CD14-positive monocyte (primary cell): ENCODE measurements around the gene ANGPTL1. TPM values are rescaled to one million over a fixed set of nuclear protein-coding genes. Genes with fewer than 3 reads are reported as not detected.

Source experiments
- DNase-seq, 3 donors: peaks; one replicate each; pipeline ENCODE4 v3.0.0-alpha.2; 2011 to 2022
- H2AFZ ChIP-seq: 2 replicates; pipeline ENCODE4 v1.6.0; 2012; ENCODE audit warnings: mild to moderate bottlenecking, low read depth, low read length, inconsistent platforms; ENCODE audit not compliant: insufficient read depth, poor library complexity, severe bottlenecking
- H3K27ac ChIP-seq, 2 donors: 1 replicate in 1 of 2; 2 replicates in 1 of 2; pipeline ENCODE4 v1.5.1; 2012 to 2013; ENCODE audit warnings: low read length in 2 of 2, control low read depth in 1 of 2, inconsistent platforms in 1 of 2, low read depth in 1 of 2, mild to moderate bottlenecking in 1 of 2
- H3K27me3 ChIP-seq, 2 donors: one replicate each; pipeline versions ENCODE4 v1.6.0 to v1.6.1; 2011 to 2013; ENCODE audit warnings: low read length in 2 of 2; ENCODE audit not compliant: control insufficient read depth in 2 of 2, insufficient read depth in 2 of 2
- H3K36me3 ChIP-seq, 2 donors: replicated peaks in 1 of 2; 1 replicate in 1 of 2; 2 replicates in 1 of 2; pipeline versions ENCODE4 v1.5.1 to v1.6.1; 2012 to 2013; ENCODE audit warnings: low read length in 2 of 2, control low read depth in 1 of 2, inconsistent platforms in 1 of 2, mild to moderate bottlenecking in 1 of 2; ENCODE audit not compliant: insufficient read depth in 2 of 2, control insufficient read depth in 1 of 2
- H3K4me1 ChIP-seq, 2 donors: 1 replicate in 1 of 2; 2 replicates in 1 of 2; pipeline versions ENCODE4 v1.5.1 to v1.6.1; 2012 to 2013; ENCODE audit warnings: low read length in 2 of 2, control low read depth in 1 of 2, inconsistent platforms in 1 of 2, mild to moderate bottlenecking in 1 of 2, moderate library complexity in 1 of 2; ENCODE audit not compliant: insufficient read depth in 2 of 2, control insufficient read depth in 1 of 2
- H3K4me2 ChIP-seq: replicated peaks from 2 replicates; pipeline ENCODE3; 2012; ENCODE audit warnings: low read length, moderate library complexity, mild to moderate bottlenecking; ENCODE audit not compliant: poor library complexity, severe bottlenecking; ENCODE audit errors: extremely low read depth
- H3K4me3 ChIP-seq, 3 experiments: fragments of 200-600 bp in 1 of 3; sonication (generic) in 1 of 3; replicated peaks in 1 of 3; 1 replicate in 2 of 3; 2 replicates in 1 of 3; pipeline ENCODE4 v1.5.1; 2011 to 2013; ENCODE audit warnings: low read length in 3 of 3, mild to moderate bottlenecking in 3 of 3, control low read depth in 2 of 3, low read depth in 2 of 3, inconsistent platforms in 1 of 3, moderate library complexity in 1 of 3
- H3K79me2 ChIP-seq: 2 replicates; pipeline ENCODE4 v1.6.0; 2012; ENCODE audit warnings: mild to moderate bottlenecking, control low read depth, inconsistent platforms, low read length, moderate library complexity; ENCODE audit not compliant: insufficient read depth
- H3K9ac ChIP-seq: 2 replicates; pipeline ENCODE4 v1.6.0; 2017; ENCODE audit warnings: low read length, mild to moderate bottlenecking; ENCODE audit not compliant: insufficient read depth, poor library complexity, severe bottlenecking
- H3K9me3 ChIP-seq, 2 donors: replicated peaks in 1 of 2; 1 replicate in 1 of 2; 2 replicates in 1 of 2; pipeline versions ENCODE4 v1.5.1 to v1.6.1; 2012 to 2013; ENCODE audit warnings: low read length in 2 of 2, control low read depth in 1 of 2; ENCODE audit not compliant: control insufficient read depth in 1 of 2, insufficient read depth in 1 of 2
- H4K20me1 ChIP-seq: 2 replicates; pipeline ENCODE4 v1.6.0; 2012; ENCODE audit warnings: mild to moderate bottlenecking, low read length, control low read depth, moderate library complexity; ENCODE audit not compliant: insufficient read depth
- H3K27ac Mint-ChIP-seq, 7 donors: one replicate each; pipeline ENCODE4 v1.8.0; 2020; ENCODE audit warnings: mild to moderate bottlenecking in 7 of 7, mixed read lengths in 7 of 7, moderate library complexity in 6 of 7, inconsistent platforms in 2 of 7
- H3K27me3 Mint-ChIP-seq, 3 donors: one replicate each; pipeline ENCODE4 v1.8.0; 2021 to 2022; ENCODE audit warnings: low read depth in 3 of 3, mild to moderate bottlenecking in 3 of 3, mixed read lengths in 3 of 3, moderate library complexity in 3 of 3, inconsistent platforms in 1 of 3
- H3K36me3 Mint-ChIP-seq, 2 donors: one replicate each; pipeline ENCODE4 v1.8.0; 2020; ENCODE audit warnings: mixed read lengths in 2 of 2, inconsistent platforms in 1 of 2, mild to moderate bottlenecking in 1 of 2
- H3K4me1 Mint-ChIP-seq: one replicate; pipeline ENCODE4 v1.8.0; 2020; ENCODE audit warnings: mild to moderate bottlenecking, mixed read lengths
- H3K4me3 Mint-ChIP-seq, 2 donors: one replicate each; pipeline ENCODE4 v1.8.0; 2020; ENCODE audit warnings: mild to moderate bottlenecking in 2 of 2, mixed read lengths in 2 of 2, moderate library complexity in 1 of 2
- H3K9me3 Mint-ChIP-seq, 7 donors: one replicate each; pipeline ENCODE4 v1.8.0; 2020 to 2022; ENCODE audit warnings: mixed read lengths in 7 of 7, mild to moderate bottlenecking in 6 of 7, moderate library complexity in 6 of 7, inconsistent platforms in 2 of 7
- CTCF ChIP-seq: fragments of 200-600 bp; IDR thresholded peaks from one replicate; pipeline ENCODE4 v1.8.0; 2022; ENCODE audit warnings: antibody characterized with exemption, mild to moderate bottlenecking
- WGBS: methylation state at CpG from one replicate; pipeline ENCODE4 v1.1.5; 2013; ENCODE audit warnings: missing lambda C conversion rate; ENCODE audit not compliant: insufficient coverage; 5-methylcytosine and 5-hydroxymethylcytosine counted together
- intact Hi-C, 2 donors: fragments of 100-400 bp; cut with micrococcal nuclease; formaldehyde crosslinking; loops; one replicate each; pipeline versions ENCODE4 v1.15.0 to v1.15.1; 2023
- polyA plus RNA-seq, 3 donors: library from polyadenylated mRNA; depleted of rRNA in 1 of 3; unstranded in 2 of 3; stranded (reverse) in 1 of 3; fragments of 300-500 nt in 2 of 3; fragments of >200 nt in 1 of 3; fragmentation: Illumina TruSeq in 2 of 3; gene quantifications; 1 replicate in 2 of 3; 2 replicates in 1 of 3; pipeline ENCODE4 v1.2.3, GENCODE V29; 2012 to 2021

ANGPTL1 gene
- polyA plus RNA-seq, 3 donors: not detected

GRCh38 chr1:178808529-178808928, 62.3 kb downstream of the ANGPTL1 start:
- no CpG with 5 or more reads among the region's 3 CpGs for WGBS
- Mint-ChIP-seq H3K27me3 (no peaks in the 10 kb centered on the region), H3K27ac (no peak overlapping the region)

GRCh38 chr1:178806665-178807300, 64.1 kb downstream of the ANGPTL1 start:
- Histone ChIP-seq H2AFZ (no peak overlapping the region), H3K36me3 (peaks cover 0 to 9% of the 10 kb centered on the region in 2 donors), H3K79me2 (no peaks in the 10 kb centered on the region), H3K4me3 (no peak overlapping the region), H3K9me3 (no peaks in the 10 kb centered on the region), H3K4me1 (no peaks in the 10 kb centered on the region), H3K4me2 (no peak overlapping the region), H3K27me3 (no peaks in the 10 kb centered on the region), H4K20me1 (no peaks in the 10 kb centered on the region), H3K9ac (no peak overlapping the region), H3K27ac (no peak overlapping the region)
- WGBS: no CpG with 5 or more reads among the region's 9 CpGs
- TF ChIP-seq CTCF: no peak
- H3K36me3 Mint-ChIP-seq: peaks cover 9 to 12% of the 10 kb centered on the region in 2 donors
- no peaks in the 10 kb centered on the region for H3K4me1 Mint-ChIP-seq
- H3K27ac Mint-ChIP-seq: no peak overlapping the region
- DNase-seq: no peak
- H3K9me3 Mint-ChIP-seq: peaks cover 0 to 2% (median 0%) of the 10 kb centered on the region in 7 donors
- H3K27me3 Mint-ChIP-seq: no peaks in the 10 kb centered on the region
- intact Hi-C loops: no loop called here
- no peak overlapping the region for H3K4me3 Mint-ChIP-seq

More at GRCh38 chr1:178808529-178808928, 62.3 kb downstream of the ANGPTL1 start:
- no peak for TF ChIP-seq CTCF
- DNase-seq: no peak
- Histone ChIP-seq H3K27me3 (no peaks in the 10 kb centered on the region), H3K9ac (no peak overlapping the region), H3K79me2 (no peaks in the 10 kb centered on the region), H3K4me1 (no peaks in the 10 kb centered on the region), H3K27ac (no peak overlapping the region), H3K36me3 (peaks cover 0 to 9% of the 10 kb centered on the region in 2 donors), H3K4me3 (no peak overlapping the region), H4K20me1 (no peaks in the 10 kb centered on the region), H3K4me2 (no peak overlapping the region), H3K9me3 (no peaks in the 10 kb centered on the region), H2AFZ (no peak overlapping the region)
- Mint-ChIP-seq H3K36me3 (peaks cover 13 to 14% of the 10 kb centered on the region in 2 donors), H3K4me3 (no peak overlapping the region), H3K9me3 (peaks cover 0 to 2% (median 0%) of the 10 kb centered on the region in 7 donors), H3K4me1 (no peaks in the 10 kb centered on the region)
- intact Hi-C loops: no loop called here
